Thoracic aorta (tissue), 2 donors: Measurements from ENCODE around the gene CDK6. TPM values are rescaled to one million over a fixed set of nuclear protein-coding genes. Genes with fewer than 3 reads are reported as not detected.
A peak's percentile ranks its signal among the peaks of the same experiment; 100 is the strongest.
"Not testable (repeated sequence)": the region's sequence is repeated elsewhere in the genome, so short reads cannot be mapped to it uniquely, and the experiment has no call there.

ENCODE experiments used
- ATAC-seq: fragments of 150-250 bp; one replicate; pipeline ENCODE4 v1.8.0; 2017; ENCODE audit warnings: low read depth; ENCODE audit not compliant: insufficient number of reproducible peaks, low FRiP score
- DNase-seq: peaks from one replicate; pipeline ENCODE4 v3.0.0-alpha.2; 2020; ENCODE audit warnings: low spot score
- H3K27ac ChIP-seq, 2 donors: fragments of 200-600 bp; sonication (generic); 1 replicate in 1 of 2; 2 replicates in 1 of 2; pipeline ENCODE4 v1.5.1; 2016; ENCODE audit warnings: mild to moderate bottlenecking in 2 of 2, moderate library complexity in 2 of 2
- H3K27me3 ChIP-seq: fragments of 200-600 bp; sonication (generic); replicated peaks from 2 replicates; pipeline ENCODE4 v1.6.0; 2016; ENCODE audit warnings: mild to moderate bottlenecking; ENCODE audit not compliant: insufficient read depth
- H3K36me3 ChIP-seq: fragments of 200-600 bp; sonication (generic); one replicate; pipeline ENCODE4 v1.5.1; 2016
- H3K4me1 ChIP-seq, 2 donors: fragments of 200-600 bp; sonication (generic); 1 replicate in 1 of 2; 2 replicates in 1 of 2; pipeline versions ENCODE4 v1.5.1 to v1.6.0; 2016; ENCODE audit warnings: low read depth in 2 of 2, mild to moderate bottlenecking in 1 of 2; ENCODE audit not compliant: control insufficient read depth in 1 of 2
- H3K4me3 ChIP-seq: fragments of 200-600 bp; sonication (generic); 2 replicates; pipeline ENCODE4 v1.5.1; 2016; ENCODE audit warnings: mild to moderate bottlenecking
- H3K9me3 ChIP-seq: fragments of 200-600 bp; sonication (generic); 2 replicates; pipeline ENCODE4 v1.5.1; 2016
- total RNA-seq, 2 donors: library from RNA; depleted of rRNA; stranded (reverse); fragments of >200 nt; gene quantifications; one replicate each; pipeline versions ENCODE4 v1.1.0 to v1.2.3, GENCODE V29; 2016
- TF ChIP-seq, protein P1 (sequence below): fragments of 200-600 bp; sonication (generic); IDR thresholded peaks from one replicate; pipeline ENCODE4 v1.5.1; 2019; ENCODE audit warnings: antibody characterized with exemption

Gene CDK6
- total RNA-seq, 2 donors from 2014 or later = 25.5 to 31.8 TPM

DNA sequence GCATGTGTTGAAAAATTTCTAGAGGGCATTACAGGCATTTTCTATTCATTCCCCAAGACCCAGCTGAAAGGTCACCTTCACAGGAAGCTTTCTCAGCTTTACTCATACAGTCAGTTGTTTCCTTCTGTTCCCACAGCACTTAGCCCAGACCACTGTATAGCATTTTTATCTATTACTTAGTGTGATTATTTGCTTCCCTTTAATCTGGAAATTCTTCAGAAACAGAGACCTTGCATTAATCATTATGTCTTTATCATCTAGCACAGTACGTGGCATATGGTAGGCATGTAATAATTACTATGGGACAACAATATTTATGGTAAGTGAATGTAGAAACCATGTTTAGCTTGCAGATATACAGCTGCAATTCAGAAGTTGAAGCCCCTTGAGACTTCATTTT is 38.2 kb upstream of the CDK6 start:
- TF ChIP-seq, protein P1, sequence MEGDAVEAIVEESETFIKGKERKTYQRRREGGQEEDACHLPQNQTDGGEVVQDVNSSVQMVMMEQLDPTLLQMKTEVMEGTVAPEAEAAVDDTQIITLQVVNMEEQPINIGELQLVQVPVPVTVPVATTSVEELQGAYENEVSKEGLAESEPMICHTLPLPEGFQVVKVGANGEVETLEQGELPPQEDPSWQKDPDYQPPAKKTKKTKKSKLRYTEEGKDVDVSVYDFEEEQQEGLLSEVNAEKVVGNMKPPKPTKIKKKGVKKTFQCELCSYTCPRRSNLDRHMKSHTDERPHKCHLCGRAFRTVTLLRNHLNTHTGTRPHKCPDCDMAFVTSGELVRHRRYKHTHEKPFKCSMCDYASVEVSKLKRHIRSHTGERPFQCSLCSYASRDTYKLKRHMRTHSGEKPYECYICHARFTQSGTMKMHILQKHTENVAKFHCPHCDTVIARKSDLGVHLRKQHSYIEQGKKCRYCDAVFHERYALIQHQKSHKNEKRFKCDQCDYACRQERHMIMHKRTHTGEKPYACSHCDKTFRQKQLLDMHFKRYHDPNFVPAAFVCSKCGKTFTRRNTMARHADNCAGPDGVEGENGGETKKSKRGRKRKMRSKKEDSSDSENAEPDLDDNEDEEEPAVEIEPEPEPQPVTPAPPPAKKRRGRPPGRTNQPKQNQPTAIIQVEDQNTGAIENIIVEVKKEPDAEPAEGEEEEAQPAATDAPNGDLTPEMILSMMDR = no peak

DNA sequence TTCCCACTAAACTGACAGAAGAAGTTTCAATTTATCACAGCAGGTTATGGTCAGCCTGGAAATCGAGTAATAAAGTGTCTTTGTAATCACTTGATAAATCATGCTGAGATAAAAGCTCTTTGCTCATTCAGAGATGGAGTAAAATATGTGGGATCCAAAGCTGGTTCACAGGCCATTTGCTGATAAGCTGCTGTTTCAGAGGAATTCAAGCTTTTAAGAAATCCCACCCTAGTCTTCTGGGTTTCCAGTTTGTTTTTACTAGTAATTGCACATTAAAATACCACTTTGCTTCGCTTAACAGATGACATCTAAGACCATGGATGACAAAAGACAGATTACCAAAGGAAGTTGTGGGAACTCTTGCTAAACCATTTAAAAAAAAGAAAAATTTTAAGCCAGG is 37.4 kb upstream of the CDK6 start:
- TF ChIP-seq, protein P1 = no peak
- Histone ChIP-seq H3K4me3 (no peak overlapping the region), H3K27ac (no peak overlapping the region), H3K4me1 (peaks cover 0 to 9% of the 10 kb centered on the region in 2 donors), H3K27me3 (no peaks in the 10 kb centered on the region), H3K9me3 (peaks cover under 1% of the 10 kb centered on the region), H3K36me3 (no peaks in the 10 kb centered on the region)
- ATAC-seq (no peak), DNase-seq (no peak)

More for the DNA sequence above, 38.2 kb upstream of the CDK6 start:
- Histone ChIP-seq H3K36me3 (no peaks in the 10 kb centered on the region), H3K4me1 (peaks cover 0 to 9% of the 10 kb centered on the region in 2 donors), H3K9me3 (no peaks in the 10 kb centered on the region), H3K27me3 (no peaks in the 10 kb centered on the region), H3K4me3 (no peak overlapping the region), H3K27ac (no peak overlapping the region)
- DNase-seq (no peak), ATAC-seq (no peak)

DNA sequence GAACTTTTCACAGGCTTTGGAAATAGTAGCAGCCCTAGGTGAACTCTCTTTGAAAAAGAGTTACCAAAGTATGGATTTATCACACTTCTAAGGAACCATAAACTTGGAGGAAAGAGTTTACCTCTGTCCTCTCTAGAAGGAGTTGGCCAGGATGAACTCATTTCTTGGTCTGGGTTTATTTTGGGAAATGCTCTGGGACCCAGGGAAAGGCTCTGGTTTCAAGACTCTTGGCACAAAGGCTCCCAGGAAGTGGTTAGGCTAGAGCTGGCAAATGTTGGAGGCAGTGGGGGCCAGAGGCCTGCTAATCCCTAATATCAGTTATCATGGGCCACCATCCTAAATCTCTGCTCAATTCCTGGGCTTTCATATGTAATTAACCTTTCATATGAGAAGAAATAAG is 36.3 kb upstream of the CDK6 start:
- no peaks in the 10 kb centered on the region for H3K27me3 ChIP-seq
- peak overlapping the region in 1 of 2 donors; percentile 5 for H3K27ac ChIP-seq
- H3K36me3 ChIP-seq = no peaks in the 10 kb centered on the region
- peaks cover 5% of the 10 kb centered on the region for H3K9me3 ChIP-seq
- H3K4me3 ChIP-seq = no peak overlapping the region
- TF ChIP-seq, protein P1 = no peak
- DNase-seq (no peak), ATAC-seq (no peak)
- H3K4me1 ChIP-seq = peaks cover 0 to 9% of the 10 kb centered on the region in 2 donors

DNA sequence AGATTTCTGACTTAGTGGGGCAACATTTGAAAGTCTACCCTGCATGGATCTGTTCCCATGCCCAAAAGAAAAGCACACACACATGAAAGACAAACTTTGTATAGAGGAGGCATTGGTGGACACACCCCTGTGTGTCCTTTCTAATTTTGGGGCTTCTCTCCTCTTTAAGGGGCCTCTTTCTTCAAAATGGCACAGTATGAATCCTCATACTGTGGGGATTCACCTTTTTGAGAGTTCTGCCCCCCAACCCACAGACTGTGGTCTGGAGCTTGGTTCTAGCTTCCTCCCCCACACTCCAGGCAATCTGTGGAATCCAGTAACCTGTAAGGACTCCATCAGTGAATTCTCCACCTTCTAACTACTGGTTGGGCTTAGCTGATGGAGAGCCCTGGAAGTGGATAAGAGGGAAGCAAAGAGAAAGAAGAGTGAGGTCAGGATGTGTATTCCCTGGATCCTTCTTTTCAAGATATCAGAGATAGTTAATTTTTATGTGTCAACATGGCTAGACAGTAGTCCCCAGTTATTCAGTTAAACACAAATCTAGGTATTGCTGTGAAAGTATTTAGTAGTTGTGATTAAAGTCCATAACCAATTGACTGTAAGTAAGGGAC is 32.4 kb upstream of the CDK6 start:
- Histone ChIP-seq H3K27ac (no peak overlapping the region), H3K36me3 (no peaks in the 10 kb centered on the region), H3K9me3 (peaks cover 5% of the 10 kb centered on the region), H3K27me3 (no peaks in the 10 kb centered on the region), H3K4me1 (peaks cover 0 to 9% of the 10 kb centered on the region in 2 donors), H3K4me3 (no peak overlapping the region)
- ATAC-seq = no peak
- TF ChIP-seq, protein P1 = no peak
- DNase-seq = no peak

DNA sequence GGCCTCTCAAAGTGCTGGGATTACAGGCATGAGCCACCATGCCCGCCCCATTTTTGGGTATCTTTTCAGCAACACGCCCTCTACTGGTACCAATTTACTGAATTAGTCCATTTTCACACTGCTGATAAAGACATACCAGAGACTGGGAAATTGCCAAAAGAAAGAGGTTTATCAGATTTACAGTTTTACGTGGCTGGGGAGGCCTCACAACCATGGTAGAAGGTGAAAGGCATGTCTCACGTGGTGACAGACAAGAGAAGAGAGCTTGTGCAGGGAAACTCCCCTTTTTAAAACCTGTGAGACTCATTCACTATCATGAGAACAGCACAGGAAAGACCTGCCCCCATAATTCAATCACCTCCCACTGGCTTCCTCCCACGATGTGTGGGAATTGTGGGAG is 27.8 kb upstream of the CDK6 start:
- not testable (repeated sequence) for H3K4me1 ChIP-seq, H3K27me3 ChIP-seq, DNase-seq, H3K9me3 ChIP-seq, H3K27ac ChIP-seq, H3K4me3 ChIP-seq, ATAC-seq, H3K36me3 ChIP-seq

DNA sequence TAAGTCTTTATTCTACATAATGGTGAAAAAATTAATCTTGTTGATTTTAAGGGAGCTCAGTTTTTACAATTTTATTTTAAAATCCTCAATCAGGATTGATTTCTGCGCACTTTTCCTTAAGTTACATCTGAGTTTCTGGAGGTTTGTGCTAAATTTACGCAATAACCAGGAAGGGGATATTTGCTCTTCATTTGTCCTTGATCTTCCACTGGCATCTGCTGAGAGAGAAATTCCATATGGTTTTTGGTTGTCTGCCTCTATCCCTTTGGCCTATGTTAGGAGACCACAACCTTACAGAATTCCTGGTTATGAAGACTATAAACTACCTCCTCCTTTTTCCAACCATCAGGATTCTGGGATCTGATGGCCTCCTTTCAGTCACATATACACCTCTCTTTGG is 20.1 kb upstream of the CDK6 start:
- H3K4me1 ChIP-seq = peaks cover 0 to 9% of the 10 kb centered on the region in 2 donors
- DNase-seq = no peak
- no peaks in the 10 kb centered on the region for H3K9me3 ChIP-seq
- TF ChIP-seq, protein P1 = no peak
- H3K4me3 ChIP-seq = no peak overlapping the region
- ATAC-seq = no peak
- no peaks in the 10 kb centered on the region for H3K27me3 ChIP-seq
- H3K36me3 ChIP-seq = no peaks in the 10 kb centered on the region
- no peak overlapping the region for H3K27ac ChIP-seq
